ENCODE measurements around the gene XRCC1.

DNA sequence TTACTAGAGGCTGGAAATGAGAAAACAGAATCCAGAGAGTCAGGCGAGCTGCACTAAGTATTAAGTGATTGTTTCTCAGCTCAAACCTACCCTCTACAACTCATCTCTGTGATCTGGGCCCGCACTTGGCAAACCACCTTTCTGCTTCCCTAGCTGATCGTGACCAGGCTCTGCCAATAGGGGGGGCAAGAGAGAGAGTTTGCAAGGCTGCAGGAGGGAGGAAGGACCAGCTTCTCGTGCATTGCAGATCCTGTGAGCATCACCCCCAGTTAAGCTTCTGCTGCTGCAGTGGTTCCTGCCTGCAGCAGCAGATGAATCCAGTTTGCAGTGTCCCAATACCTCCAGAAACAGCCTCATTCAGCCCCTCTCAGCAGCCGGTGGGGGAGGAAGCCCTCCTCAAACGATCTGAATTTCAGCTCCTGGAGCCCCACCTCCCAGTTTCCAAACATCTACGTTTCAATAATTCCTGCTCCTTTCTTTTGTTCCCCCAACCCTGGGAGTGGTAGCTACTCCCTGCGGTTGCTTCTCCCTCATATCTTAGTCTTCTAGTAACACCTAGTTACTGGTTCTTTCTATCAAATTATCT is 20.0 kb downstream of the XRCC1 start:
- TF ChIP-seq GABPA (IDR thresholded peaks at IDR 0.05; ENCODE audit: low read depth) (no peak), CBFB (IDR thresholded peaks at IDR 0.05; ENCODE audit: low read depth) (no peak), POLR2A (IDR thresholded peaks at IDR 0.05; ENCODE audit: low read depth, low read length) (no peak)

All from GM12878 (cell line).